ENCODE data around the gene EVA1C. TPM values are rescaled to one million over a fixed set of nuclear protein-coding genes. Genes with fewer than 3 reads are reported as not detected.

Gene EVA1C
- total RNA-seq, 3 donors from 2014 or later: 30.2 to 69.8 (median 58.5) TPM

- DNase-seq (ENCODE audit: low spot score in 2 of 2): no peak
- H3K36me3 ChIP-seq: no peaks in the 10 kb centered on the region
- intact Hi-C loops (cut with DNase I; ENCODE audit: low total_unique reads): loop anchor here (5.0 kb wide), 1 partner anchor 856 kb away; no protein-coding TSS in a partner anchor
- peak overlapping the region; percentile 68 to 95 (median 86) for H3K4me3 ChIP-seq
- H3K27ac ChIP-seq: no peak overlapping the region
- peaks cover 0 to 10% of the 10 kb centered on the region in 2 donors for H3K4me1 ChIP-seq
- H3K9me3 ChIP-seq: no peaks in the 10 kb centered on the region
- no peaks in the 10 kb centered on the region for H3K27me3 ChIP-seq
- no peak for TF ChIP-seq POLR2A (IDR thresholded peaks at IDR 0.05)
- no peak for TF ChIP-seq CTCF (IDR thresholded peaks at IDR 0.05)
Measured at GRCh38 chr21:32391755-32392154, 20.8 kb upstream of the EVA1C start.

- DNase-seq (ENCODE audit: low spot score in 2 of 2): no peak
- no peak overlapping the region for H3K27ac ChIP-seq
- no peaks in the 10 kb centered on the region for H3K36me3 ChIP-seq
- intact Hi-C loops (cut with DNase I; ENCODE audit: low total_unique reads): loop anchor here (5.0 kb wide), 1 partner anchor 855 kb away; no protein-coding TSS in a partner anchor
- no peaks in the 10 kb centered on the region for H3K9me3 ChIP-seq
- TF ChIP-seq POLR2A (IDR thresholded peaks at IDR 0.05) (no peak), POLR2AphosphoS5 (IDR thresholded peaks at IDR 0.05) (no peak), CTCF (IDR thresholded peaks at IDR 0.05) (no peak)
- peak overlapping the region; percentile 68 to 95 (median 86) for H3K4me3 ChIP-seq
- peaks cover 0 to 10% of the 10 kb centered on the region in 2 donors for H3K4me1 ChIP-seq
- no peaks in the 10 kb centered on the region for H3K27me3 ChIP-seq
Measured at GRCh38 chr21:32392299-32392879, 20.1 kb upstream of the EVA1C start.

GRCh38 chr21:32392880-32393676 is 19.4 kb upstream of the EVA1C start, which contains the start of gene URB1:
Gene URB1 (minus strand): TSS chr21:32393012. CDS start chr21:32392910, 102 bp downstream.
- Histone ChIP-seq H3K36me3 (no peaks in the 10 kb centered on the region), H3K27me3 (no peaks in the 10 kb centered on the region), H3K9me3 (no peaks in the 10 kb centered on the region), H3K27ac (peak within 1 kb of the TSS; percentile 91 to 92), H3K4me3 (peak within 1 kb of the TSS; percentile 68 to 95 (median 86)), H3K4me1 (peaks cover 0 to 10% of the 10 kb centered on the region in 2 donors)
- peak; percentile 86 to 93 for DNase-seq (ENCODE audit: low spot score in 2 of 2)
- intact Hi-C loops (cut with DNase I; ENCODE audit: low total_unique reads): loop anchor here (5.0 kb wide), 1 partner anchor 854 kb away; no protein-coding TSS in a partner anchor
- TF ChIP-seq CTCF (IDR thresholded peaks at IDR 0.05) (peak in 1 of 3 donors; percentile 22), POLR2A (IDR thresholded peaks at IDR 0.05) (peak; percentile 66), POLR2AphosphoS5 (IDR thresholded peaks at IDR 0.05) (peak; percentile 50 to 82 (median 70))

- peaks cover 0 to 10% of the 10 kb centered on the region in 2 donors for H3K4me1 ChIP-seq
- no peaks in the 10 kb centered on the region for H3K36me3 ChIP-seq
- no peaks in the 10 kb centered on the region for H3K9me3 ChIP-seq
- no peaks in the 10 kb centered on the region for H3K27me3 ChIP-seq
- peak overlapping the region; percentile 68 to 95 (median 86) for H3K4me3 ChIP-seq
- peak overlapping the region; percentile 91 to 92 for H3K27ac ChIP-seq
- TF ChIP-seq POLR2AphosphoS5 (IDR thresholded peaks at IDR 0.05): no peak
- no peak for TF ChIP-seq POLR2A (IDR thresholded peaks at IDR 0.05)
- TF ChIP-seq CTCF (IDR thresholded peaks at IDR 0.05): no peak
- intact Hi-C loops (cut with DNase I; ENCODE audit: low total_unique reads): loop anchor here (5.0 kb wide), 1 partner anchor 854 kb away; no protein-coding TSS in a partner anchor
- no peak for DNase-seq (ENCODE audit: low spot score in 2 of 2)
Measured at GRCh38 chr21:32393677-32394001, 18.9 kb upstream of the EVA1C start.
